ENCODE measurements around the gene SCN5A. TPM values are rescaled to one million over a fixed set of nuclear protein-coding genes. Genes with fewer than 3 reads are reported as not detected.

The SCN5A gene
- total and polyA plus RNA-seq, 12 donors: 0.04 to 2.1 (median 0.33) TPM; not detected in 2

- peaks cover 0 to 30% of the 10 kb centered on the region in 2 donors for H3K36me3 ChIP-seq (replicated peaks in 1 of 2)
- WGBS, 4 donors: 2 to 4% (median 3%) methylated on average over 5 of the region's 5 CpGs
- intact Hi-C loops (cut with DNase I): loop anchor here (10.0 kb wide), 2 partner anchors 133 to 483 kb away; no protein-coding TSS in a partner anchor
These were observed 128.0 kb downstream of the SCN5A start for GRCh38 chr3:38521391-38521987.

GRCh38 chr3:38519651-38520050, 129.8 kb downstream of the SCN5A start:
- no peaks in the 10 kb centered on the region for H3K9me3 ChIP-seq (replicated peaks in 1 of 3)
- intact Hi-C loops (cut with DNase I): loop anchor here (5.0 to 10.0 kb wide), 3 partner anchors 128 to 485 kb away; partner anchors contain the start of gene SCN5A (in 1 of the 2)
- TF ChIP-seq POLR2A (IDR thresholded peaks at IDR 0.05): no peak
- TF ChIP-seq CTCF (IDR thresholded peaks at IDR 0.05): no peak
- no peak overlapping the region for H3K4me3 ChIP-seq
- H3K36me3 ChIP-seq (replicated peaks in 1 of 2): peaks cover 0 to 18% of the 10 kb centered on the region in 2 donors
- DNase-seq: no peak
- H3K27ac ChIP-seq: no peak overlapping the region
- 57 to 71% (median 69%) methylated on average over 5 of the region's 5 CpGs for WGBS, 4 donors
- H3K27me3 ChIP-seq: no peaks in the 10 kb centered on the region
- no peaks in the 10 kb centered on the region for H3K4me1 ChIP-seq (replicated peaks in 1 of 2)

More at GRCh38 chr3:38521391-38521987, 128.0 kb downstream of the SCN5A start:
- Histone ChIP-seq H3K4me3 (no peak overlapping the region), H3K9me3 (replicated peaks in 1 of 3) (no peaks in the 10 kb centered on the region), H3K4me1 (replicated peaks in 1 of 2) (no peaks in the 10 kb centered on the region), H3K27ac (no peak overlapping the region), H3K27me3 (no peaks in the 10 kb centered on the region)
- TF ChIP-seq POLR2A (IDR thresholded peaks at IDR 0.05): no peak
- TF ChIP-seq CTCF (IDR thresholded peaks at IDR 0.05): peak; percentile 81 to 94 (median 86)
- peak; percentile 54 to 90 (median 72) for DNase-seq

- Histone ChIP-seq H3K9me3 (replicated peaks in 1 of 3) (no peaks in the 10 kb centered on the region), H3K36me3 (replicated peaks in 1 of 2) (peaks cover 0 to 14% of the 10 kb centered on the region in 2 donors), H3K4me1 (replicated peaks in 1 of 2) (no peaks in the 10 kb centered on the region), H3K27ac (no peak overlapping the region), H3K27me3 (no peaks in the 10 kb centered on the region), H3K4me3 (no peak overlapping the region)
- intact Hi-C loops (cut with DNase I): loop anchor here in 1 of 2 donors (5.0 kb wide), 1 partner anchor 128 kb away; the partner anchor contains the start of gene SCN5A
- TF ChIP-seq CTCF (IDR thresholded peaks at IDR 0.05): no peak
- no peak for TF ChIP-seq POLR2A (IDR thresholded peaks at IDR 0.05)
- no peak for DNase-seq
- 35 to 55% (median 44%) methylated on average over 1 of the region's 1 CpG for WGBS, 4 donors
These were observed 130.5 kb downstream of the SCN5A start for GRCh38 chr3:38519000-38519399.

GRCh38 chr3:38516669-38517068, 132.8 kb downstream of the SCN5A start:
- peaks cover 0 to 18% of the 10 kb centered on the region in 2 donors for H3K36me3 ChIP-seq (replicated peaks in 1 of 2)
- no peak overlapping the region for H3K4me3 ChIP-seq
- no peak for DNase-seq
- no peak for TF ChIP-seq CTCF (IDR thresholded peaks at IDR 0.05)
- TF ChIP-seq POLR2A (IDR thresholded peaks at IDR 0.05): no peak
- peaks cover 4 to 6% of the 10 kb centered on the region in 2 donors for H3K4me1 ChIP-seq (replicated peaks in 1 of 2)
- 0 to 89% (median 74%) methylated on average over 1 of the region's 1 CpG for WGBS, 4 donors
- H3K27me3 ChIP-seq: no peaks in the 10 kb centered on the region
- H3K9me3 ChIP-seq (replicated peaks in 1 of 3): no peaks in the 10 kb centered on the region
- no peak overlapping the region for H3K27ac ChIP-seq
- intact Hi-C loops (cut with DNase I): loop anchor here in 1 of 2 donors (5.0 kb wide), 1 partner anchor 131 kb away; the partner anchor contains the start of gene SCN5A
